GM23338 (cell line): ENCODE data around the gene PLEKHN1. TPM values are rescaled to one million over a fixed set of nuclear protein-coding genes. Genes with fewer than 3 reads are reported as not detected.

ENCODE experiments used
- ATAC-seq: fragments of 200-7000 bp; cut with Tn5 transposase; 3 replicates; pipeline ENCODE4 v1.9.1; 2020
- DNase-seq: peaks from one replicate; pipeline ENCODE4 v3.0.0-alpha.2; 2015; ENCODE audit warnings: low spot score
- H2AFZ ChIP-seq: fragments of 200-600 bp; sonication (generic); 2 replicates; pipeline ENCODE4 v1.8.0; 2016; ENCODE audit warnings: antibody characterized with exemption, mild to moderate bottlenecking, moderate library complexity
- H3F3A ChIP-seq: fragments of 200-600 bp; sonication (generic); replicated peaks from 2 replicates; pipeline ENCODE4 v1.8.0; 2017; ENCODE audit warnings: antibody characterized with exemption, mixed run types, low read depth
- H3K27ac ChIP-seq: fragments of 200-600 bp; sonication (generic); 2 replicates; pipeline ENCODE4 v1.6.1; 2016; ENCODE audit warnings: low read depth
- H3K27me3 ChIP-seq: fragments of 200-600 bp; sonication (generic); 2 replicates; pipeline ENCODE4 v1.8.0; 2016; ENCODE audit warnings: mild to moderate bottlenecking, mixed run types, moderate library complexity; ENCODE audit not compliant: insufficient read depth
- H3K36me3 ChIP-seq: fragments of 200-600 bp; sonication (generic); 2 replicates; pipeline ENCODE4 v1.8.0; 2016; ENCODE audit warnings: mild to moderate bottlenecking; ENCODE audit not compliant: insufficient read depth
- H3K4me1 ChIP-seq: fragments of 200-600 bp; sonication (generic); 2 replicates; pipeline ENCODE4 v1.8.0; 2016; ENCODE audit warnings: mild to moderate bottlenecking, moderate library complexity; ENCODE audit not compliant: insufficient read depth
- H3K4me2 ChIP-seq: fragments of 200-600 bp; sonication (generic); 2 replicates; pipeline ENCODE4 v1.7.1; 2017; ENCODE audit warnings: mixed run types
- H3K4me3 ChIP-seq: fragments of 200-600 bp; sonication (generic); 2 replicates; pipeline ENCODE4 v1.6.1; 2016; ENCODE audit warnings: mixed run types
- H3K79me2 ChIP-seq: fragments of 200-600 bp; sonication (generic); replicated peaks from 2 replicates; pipeline ENCODE4 v1.8.0; 2017; ENCODE audit warnings: mild to moderate bottlenecking; ENCODE audit not compliant: insufficient read depth
- H3K9me2 ChIP-seq: fragments of 200-600 bp; sonication (generic); 2 replicates; pipeline ENCODE4 v1.8.0; 2017; ENCODE audit not compliant: insufficient read depth
- H4K20me1 ChIP-seq: fragments of 200-600 bp; sonication (generic); replicated peaks from 2 replicates; pipeline ENCODE4 v1.8.0; 2017; ENCODE audit warnings: mild to moderate bottlenecking; ENCODE audit not compliant: insufficient read depth
- H3K27ac Mint-ChIP-seq: 2 replicates; pipeline ENCODE4 v1.8.0; 2020; ENCODE audit warnings: inconsistent platforms, mild to moderate bottlenecking, moderate library complexity, mixed read lengths
- H3K27me3 Mint-ChIP-seq: 3 replicates; pipeline ENCODE4 v1.8.0; 2022; ENCODE audit warnings: low read depth, mild to moderate bottlenecking, moderate library complexity, mixed read lengths, inconsistent platforms; ENCODE audit not compliant: insufficient read depth, poor library complexity
- H3K36me3 Mint-ChIP-seq: 3 replicates; pipeline ENCODE4 v1.8.0; 2021; ENCODE audit warnings: low read depth, mild to moderate bottlenecking, inconsistent platforms, moderate library complexity, mixed read lengths
- H3K4me1 Mint-ChIP-seq: 3 replicates; pipeline ENCODE4 v1.8.0; 2020; ENCODE audit warnings: mild to moderate bottlenecking, inconsistent platforms, mixed read lengths
- H3K4me3 Mint-ChIP-seq: 3 replicates; pipeline ENCODE4 v1.8.0; 2021; ENCODE audit warnings: moderate library complexity, mild to moderate bottlenecking, inconsistent platforms, mixed read lengths
- H3K9me3 Mint-ChIP-seq: 3 replicates; pipeline ENCODE4 v1.8.0; 2020; ENCODE audit warnings: moderate library complexity, mild to moderate bottlenecking, inconsistent platforms, mixed read lengths
- CREB1 ChIP-seq: fragments of 250-450 bp; sonication (Bioruptor Pico); IDR thresholded peaks from 2 replicates; pipeline ENCODE4 v1.5.0; 2020; ENCODE audit warnings: low read depth, mild to moderate bottlenecking, moderate library complexity
- CTCF ChIP-seq, 2 experiments: fragments of 200-600 bp in 1 of 2; sonication (generic) in 1 of 2; conservative IDR thresholded peaks; 2 replicates each; pipeline versions ENCODE4 v1.5.1 to v1.6.1; 2016 to 2017; ENCODE audit warnings: antibody characterized with exemption in 2 of 2, low read depth in 2 of 2, mild to moderate bottlenecking in 2 of 2, moderate library complexity in 1 of 2
- ETS1 ChIP-seq: IDR thresholded peaks from 2 replicates; pipeline ENCODE4 v1.6.1; 2016; ENCODE audit warnings: antibody characterized with exemption
- EZH2 ChIP-seq: fragments of 200-600 bp; sonication (generic); IDR thresholded peaks from one replicate; pipeline ENCODE4 v1.8.0; 2017; ENCODE audit warnings: antibody characterized with exemption, mild to moderate bottlenecking, low read depth; ENCODE audit not compliant: unreplicated experiment
- EZH2phosphoT487 ChIP-seq: fragments of 200-600 bp; sonication (generic); IDR thresholded peaks from one replicate; pipeline ENCODE4 v1.8.1; 2018; ENCODE audit warnings: antibody characterized with exemption; ENCODE audit not compliant: unreplicated experiment
- JUNB ChIP-seq: IDR thresholded peaks from one replicate; pipeline ENCODE4 v1.6.1; 2016; ENCODE audit warnings: antibody characterized with exemption; ENCODE audit not compliant: unreplicated experiment
- NANOG ChIP-seq: IDR thresholded peaks from 2 replicates; pipeline ENCODE4 v1.6.1; 2016; ENCODE audit warnings: antibody characterized with exemption, borderline replicate concordance
- POLR2AphosphoS5 ChIP-seq: IDR thresholded peaks from 2 replicates; pipeline ENCODE4 v1.6.1; 2016; ENCODE audit warnings: antibody characterized with exemption, low read depth
- REST ChIP-seq: IDR thresholded peaks from one replicate; pipeline ENCODE4 v1.6.1; 2018; ENCODE audit warnings: antibody characterized with exemption; ENCODE audit not compliant: unreplicated experiment
- STAT1 ChIP-seq: IDR thresholded peaks from one replicate; pipeline ENCODE4 v1.6.1; 2016; ENCODE audit warnings: antibody characterized with exemption; ENCODE audit not compliant: unreplicated experiment
- ZNF114 ChIP-seq: fragments of 250-450 bp; sonication (Bioruptor Pico); IDR thresholded peaks from 2 replicates; pipeline ENCODE4 v1.5.0; 2020; ENCODE audit warnings: mild to moderate bottlenecking, moderate library complexity
- ZNF331 ChIP-seq: fragments of 250-450 bp; sonication (Bioruptor Pico); IDR thresholded peaks from 2 replicates; pipeline ENCODE4 v1.5.0; 2020; ENCODE audit warnings: low read depth, mild to moderate bottlenecking, moderate library complexity
- polyA plus RNA-seq: library from polyadenylated mRNA; unstranded; fragments of >200 nt; fragmentation: Nextera tagmentation; extraction: Ambion mirVana; gene quantifications from 2 replicates; pipeline ENCODE4 v1.2.1, GENCODE V29; 2016
- total RNA-seq: library from RNA; depleted of rRNA; stranded (reverse); fragments of >200 nt; shearing (Covaris generic); gene quantifications from 2 replicates; pipeline ENCODE4 v1.2.3, GENCODE V29; 2014

The PLEKHN1 gene
- total and polyA plus RNA-seq, 2 experiments from 2014 or later = 1.4 to 3.3 TPM

- H3K36me3 Mint-ChIP-seq = peaks cover 24% of the 10 kb centered on the region
- Histone ChIP-seq H3K79me2 (no peaks in the 10 kb centered on the region), H3K36me3 (peaks cover 6% of the 10 kb centered on the region; the same call in 1 of the 2 replicates), H3F3A (0 out of 2 replicates have a peak, but pooled peaks cover 3% of the 10 kb centered on the region), H3K27ac (no peak overlapping the region), H3K9me2 (no peaks in the 10 kb centered on the region), H2AFZ (no peak overlapping the region), H3K27me3 (peaks cover 46% of the 10 kb centered on the region), H4K20me1 (no peaks in the 10 kb centered on the region; the same call in 1 of the 2 replicates), H3K4me2 (no peak overlapping the region), H3K4me1 (peaks cover 5% of the 10 kb centered on the region; the same call in 1 of the 2 replicates), H3K4me3 (no peak overlapping the region)
- H3K4me1 Mint-ChIP-seq = peaks cover 7% of the 10 kb centered on the region; the same call in 1 of the 3 replicates
- H3K9me3 Mint-ChIP-seq = peaks cover 3% of the 10 kb centered on the region; the same call in 1 of the 3 replicates
- no peak overlapping the region for H3K27ac Mint-ChIP-seq
- no peak overlapping the region for H3K4me3 Mint-ChIP-seq
- no peak for DNase-seq
- no peak for TF ChIP-seq STAT1
- no peak for TF ChIP-seq NANOG
- no peak for TF ChIP-seq REST
- TF ChIP-seq CTCF (conservative IDR thresholded peaks at IDR 0.05; ENCODE audit: low read depth in 2 of 2) = no peak
- TF ChIP-seq EZH2phosphoT487 = no peak
- TF ChIP-seq ZNF114 = no peak
- TF ChIP-seq POLR2AphosphoS5 = no peak
- no peak for TF ChIP-seq JUNB
- no peak for TF ChIP-seq EZH2
- TF ChIP-seq ZNF331 = no peak
- no peak for TF ChIP-seq CREB1
- TF ChIP-seq ETS1 = no peak
- peaks cover 30% of the 10 kb centered on the region for H3K27me3 Mint-ChIP-seq
- ATAC-seq = no peak
Measured at GRCh38 chr1:944341-945325, 21.6 kb upstream of the PLEKHN1 start.
